ENCODE measurements around the gene SRPX2.

SRPX2 gene

GRCh38 chrX:100649550-100650356 lies 5.8 kb downstream of the SRPX2 start:
- FAIRE-seq = no peak
- DNase-seq (ENCODE audit: low spot score) = no peak

GRCh38 chrX:100650841-100651240 lies 6.8 kb downstream of the SRPX2 start:
- FAIRE-seq (no peak), DNase-seq (ENCODE audit: low spot score) (no peak)

- DNase-seq (ENCODE audit: low spot score) (no peak), FAIRE-seq (no peak)
These were observed 8.3 kb downstream of the SRPX2 start for GRCh38 chrX:100652266-100652665.

DNA sequence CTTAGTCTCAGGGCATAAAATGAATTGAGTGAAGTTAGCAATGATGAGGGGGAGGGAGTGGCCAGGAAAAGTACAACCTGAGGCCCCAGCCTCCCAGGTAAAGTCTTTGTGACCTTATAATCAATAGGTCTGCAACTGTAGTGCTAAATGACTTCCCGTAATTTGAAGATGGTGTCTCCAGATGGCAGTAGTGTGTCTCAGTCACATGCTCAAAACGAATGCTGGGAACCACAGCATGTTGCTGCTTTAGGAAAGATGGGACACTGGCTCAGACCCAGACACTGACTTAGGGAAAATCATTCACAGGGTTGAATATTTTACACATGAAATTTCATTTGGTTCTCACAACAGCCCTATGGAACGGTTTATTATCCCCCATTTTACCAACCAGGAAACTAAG lies 10.3 kb downstream of the SRPX2 start:
- FAIRE-seq (no peak), DNase-seq (ENCODE audit: low spot score) (no peak)

DNA sequence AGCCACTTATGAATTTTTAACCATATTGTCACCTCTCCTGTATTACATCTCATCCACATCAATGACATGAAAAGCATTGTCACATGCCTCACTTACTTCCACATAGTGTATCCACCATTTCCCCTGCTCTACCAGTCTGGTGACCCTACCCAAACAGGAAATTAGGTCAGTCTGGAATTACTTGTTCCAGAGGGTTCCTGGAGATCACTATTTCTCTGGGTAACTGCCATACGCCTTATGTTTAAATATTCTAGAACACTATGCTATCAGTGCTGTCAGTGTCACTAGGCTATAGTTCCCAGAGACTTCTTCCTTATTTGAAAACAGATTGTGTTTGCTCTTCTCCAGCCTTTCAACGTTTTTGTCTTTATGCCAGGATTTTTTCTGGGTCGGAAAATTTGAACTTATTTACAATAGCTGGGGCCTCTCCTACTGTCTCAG lies 15.0 kb downstream of the SRPX2 start:
- DNase-seq (ENCODE audit: low spot score) (no peak), FAIRE-seq (no peak)

GRCh38 chrX:100659431-100660137 lies 15.6 kb downstream of the SRPX2 start:
- no peak for DNase-seq (ENCODE audit: low spot score)
- no peak for FAIRE-seq

DNA sequence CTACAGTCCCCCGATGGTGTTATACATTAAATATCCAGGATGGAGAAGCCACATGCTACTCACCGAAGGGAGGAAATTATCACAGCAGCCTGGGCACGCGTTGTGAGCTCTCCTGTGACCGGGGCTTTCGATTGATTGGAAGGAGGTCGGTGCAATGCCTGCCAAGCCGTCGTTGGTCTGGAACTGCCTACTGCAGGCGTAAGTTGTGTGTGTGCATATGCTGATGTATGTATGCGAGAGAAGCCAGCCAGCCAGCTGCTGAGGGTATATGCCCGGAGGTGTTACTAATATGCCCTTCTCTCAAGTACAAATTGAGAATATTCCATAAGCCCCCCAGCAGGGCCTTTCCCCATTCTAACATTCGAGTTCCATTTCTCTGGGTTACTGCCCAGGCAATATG lies 18.2 kb downstream of the SRPX2 start:
- no peak for FAIRE-seq
- DNase-seq (ENCODE audit: low spot score) = no peak

DNA sequence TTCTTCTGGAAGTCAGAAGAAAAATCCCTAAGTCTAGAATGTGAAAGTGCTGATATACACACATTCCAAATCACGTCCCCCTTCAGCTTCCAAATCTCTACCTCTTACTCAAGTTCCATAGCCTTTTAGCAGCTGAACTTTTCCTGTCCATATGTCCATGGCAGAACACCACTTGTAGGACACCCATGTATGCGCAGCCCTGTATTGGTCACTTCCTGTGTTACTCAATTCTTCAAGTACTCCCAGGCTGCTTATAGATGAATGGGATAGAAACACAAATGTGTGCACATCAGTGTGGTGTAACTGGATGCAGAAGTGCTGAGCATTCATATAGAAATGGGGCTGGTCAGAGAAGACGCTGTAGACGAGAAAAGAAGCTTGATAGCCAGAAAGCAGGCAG lies 18.8 kb downstream of the SRPX2 start:
- no peak for DNase-seq (ENCODE audit: low spot score)
- FAIRE-seq = no peak

DNA sequence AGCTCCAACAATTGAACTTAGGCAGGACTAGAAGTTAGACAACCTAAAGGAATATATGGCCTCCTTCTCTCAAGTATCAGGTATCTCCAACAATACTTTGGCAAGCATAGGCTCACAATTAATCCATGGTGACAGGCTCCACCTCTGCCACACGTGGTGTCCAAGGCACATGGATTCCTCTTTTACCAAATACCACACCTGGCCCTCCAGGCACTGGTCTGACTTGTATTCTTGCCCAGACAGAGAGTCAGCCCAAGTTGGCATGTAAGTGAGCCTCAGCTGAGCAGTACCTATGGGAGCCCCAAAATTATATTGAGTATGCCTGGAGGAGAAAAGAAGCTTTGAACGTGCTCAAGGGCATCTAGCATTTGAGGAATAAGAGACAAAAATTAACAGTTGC lies 19.6 kb downstream of the SRPX2 start:
- DNase-seq (ENCODE audit: low spot score) (no peak), FAIRE-seq (no peak)

DNA sequence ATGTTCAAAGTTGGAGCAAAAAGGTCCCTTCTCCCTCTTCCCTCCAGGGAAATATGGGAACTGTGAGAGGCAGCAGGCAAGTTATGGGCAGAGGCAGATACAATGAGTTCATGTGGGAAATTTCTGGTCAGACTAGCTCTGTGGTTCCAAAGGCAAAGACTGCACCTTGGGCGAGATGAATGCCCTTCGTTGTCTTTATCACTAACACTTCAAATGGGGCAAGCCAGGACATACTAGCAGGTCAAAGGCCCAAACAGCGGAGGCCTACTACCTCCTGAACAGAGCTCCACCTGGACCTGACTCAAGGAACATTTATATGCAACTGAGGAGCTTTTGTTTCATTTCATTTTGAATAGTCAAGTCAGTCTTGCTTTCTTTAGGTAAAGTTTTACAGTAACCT lies 29.0 kb downstream of the SRPX2 start:
- DNase-seq (ENCODE audit: low spot score) = no peak
- FAIRE-seq = no peak

DNA sequence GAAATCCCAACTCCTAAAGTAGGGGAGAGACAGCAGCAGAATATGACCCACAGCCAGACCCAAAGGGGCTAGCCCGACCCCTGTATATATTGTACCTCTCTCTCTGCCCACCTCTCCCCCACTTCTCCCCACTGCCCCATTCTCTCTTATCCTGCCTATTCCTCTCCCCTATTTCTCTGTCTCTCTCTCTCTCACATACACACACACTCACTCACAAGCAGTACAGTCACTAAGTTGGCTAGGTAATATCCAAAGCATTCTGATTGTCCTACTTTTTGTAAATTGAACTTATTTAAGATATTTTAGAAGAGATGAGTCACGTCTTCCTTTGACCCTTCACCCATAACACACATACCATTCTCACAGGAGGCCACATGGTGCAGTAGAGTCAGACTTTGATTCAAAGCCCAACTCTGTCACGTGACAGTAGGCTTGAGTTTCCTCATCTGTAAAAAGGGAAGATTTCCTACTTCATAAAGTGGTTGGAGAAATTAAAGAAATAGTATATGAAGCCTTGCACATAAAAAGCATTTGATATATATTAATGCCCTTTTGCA lies 29.5 kb downstream of the SRPX2 start:
- no peak for FAIRE-seq
- DNase-seq (ENCODE audit: low spot score) = no peak

DNA sequence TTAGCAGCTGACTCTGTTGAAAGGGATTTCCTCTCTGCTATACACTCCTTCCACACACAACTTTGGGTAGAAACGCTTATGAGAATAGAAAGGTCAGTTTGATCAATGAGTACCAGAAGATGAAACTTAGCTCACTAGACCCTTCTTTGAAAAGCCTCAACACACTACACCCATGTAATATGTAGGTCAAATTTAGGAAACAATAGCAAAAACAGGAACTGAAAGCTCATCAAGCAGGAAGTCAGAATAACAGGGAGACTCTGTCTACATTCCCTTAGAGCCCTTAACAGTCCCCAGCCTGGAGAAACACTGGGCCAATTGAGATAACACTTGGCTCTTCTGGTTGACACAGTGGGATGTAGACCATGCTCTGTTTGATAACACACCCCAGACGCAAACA lies 30.7 kb downstream of the SRPX2 start:
- no peak for DNase-seq (ENCODE audit: low spot score)
- FAIRE-seq = no peak

DNA sequence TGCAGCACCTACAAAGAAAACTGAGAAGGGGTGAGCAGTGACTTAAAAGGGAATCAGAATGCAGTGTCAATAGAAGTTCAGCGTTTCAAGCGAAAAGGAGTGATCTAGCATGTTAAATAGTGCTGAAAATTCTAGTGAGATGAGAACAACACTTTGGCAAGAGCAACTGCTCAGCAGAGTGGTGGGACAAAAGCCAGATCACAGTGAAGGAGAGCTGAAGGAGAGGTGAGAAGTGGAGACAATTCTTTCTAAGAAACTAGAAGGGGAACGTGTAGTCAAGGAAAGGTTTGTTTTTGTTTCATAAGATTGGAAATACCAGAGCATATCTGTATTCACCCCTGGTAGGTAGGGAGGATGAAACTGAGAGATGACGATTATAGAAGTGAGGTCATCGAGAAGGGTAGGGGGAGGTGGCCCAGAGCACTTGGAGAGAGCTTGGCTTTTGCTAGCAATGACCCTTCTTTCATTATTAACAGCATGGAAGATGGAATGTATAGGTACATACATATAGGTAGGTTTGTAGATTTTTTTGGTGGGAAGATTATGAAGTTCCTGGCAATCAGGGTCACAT lies 33.7 kb downstream of the SRPX2 start:
- no peak for DNase-seq (ENCODE audit: low spot score)

GRCh38 chrX:100680756-100681155 lies 36.8 kb downstream of the SRPX2 start:
- DNase-seq (ENCODE audit: low spot score) = no peak
- FAIRE-seq = no peak

More for the DNA sequence above, 33.7 kb downstream of the SRPX2 start:
- no peak for FAIRE-seq

DNA sequence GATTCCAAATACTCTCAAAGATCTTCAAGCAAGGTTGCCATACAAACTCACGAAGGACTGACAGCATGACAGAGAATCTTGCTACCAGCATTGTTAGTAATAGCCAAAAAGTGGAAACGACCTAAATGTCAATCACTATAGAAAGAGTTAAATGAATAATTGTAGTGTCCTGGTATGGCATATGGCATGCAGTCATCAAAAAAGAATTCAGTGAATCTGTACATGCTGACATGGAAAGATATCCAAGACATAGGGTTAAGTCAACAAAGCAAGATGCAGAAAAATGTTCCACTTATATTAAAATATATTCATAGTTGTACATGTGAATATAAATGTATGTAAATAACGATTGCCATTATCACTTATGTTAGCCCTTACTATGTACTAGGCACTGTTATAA lies 37.6 kb downstream of the SRPX2 start:
- DNase-seq (ENCODE audit: low spot score) (no peak), FAIRE-seq (no peak)

- DNase-seq (ENCODE audit: low spot score) (no peak), FAIRE-seq (no peak)
These were observed 38.9 kb downstream of the SRPX2 start for GRCh38 chrX:100682939-100683338.

DNA sequence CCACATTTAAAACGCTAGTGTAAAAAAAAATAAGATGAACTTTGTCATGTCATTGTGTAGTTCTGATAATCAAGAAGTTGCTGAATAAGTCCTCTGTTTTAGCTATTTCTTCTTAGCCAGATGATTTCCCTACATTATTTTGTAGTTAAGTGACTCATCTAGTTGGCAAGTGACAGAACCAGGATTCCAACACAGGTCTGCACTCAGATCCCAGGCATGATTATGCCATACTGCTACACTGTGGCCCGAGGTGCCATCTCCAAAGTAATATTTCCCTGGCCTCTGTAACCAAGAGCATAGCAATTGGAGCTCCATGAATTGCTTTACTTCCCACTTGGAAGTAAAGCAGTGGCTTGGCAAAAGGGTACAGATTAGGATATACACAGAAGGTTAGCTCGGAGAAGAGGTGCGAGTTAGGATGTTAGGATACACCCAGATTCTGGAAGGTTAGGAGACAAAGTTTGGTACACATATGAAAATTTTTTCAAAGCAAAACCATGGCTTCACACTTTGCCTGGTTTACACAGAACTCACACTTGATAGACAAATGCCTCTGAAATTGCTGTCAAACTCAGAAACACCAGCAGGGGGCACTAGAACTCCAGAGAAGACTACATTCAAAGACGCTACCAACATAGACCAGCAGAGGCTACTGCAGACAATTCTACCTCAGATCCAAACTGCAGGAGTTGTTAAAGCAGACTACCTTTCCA lies 41.4 kb downstream of the SRPX2 start:
- FAIRE-seq = peak; percentile 85

GRCh38 chrX:100685997-100686305 lies 42.0 kb downstream of the SRPX2 start:
- DNase-seq (ENCODE audit: low spot score) (no peak), FAIRE-seq (no peak)

More for the DNA sequence above, 41.4 kb downstream of the SRPX2 start:
- peak; percentile 54 for DNase-seq (ENCODE audit: low spot score)

- DNase-seq (ENCODE audit: low spot score) = no peak
- FAIRE-seq = no peak
These were observed 43.1 kb downstream of the SRPX2 start for GRCh38 chrX:100687128-100687527.

- no peak for DNase-seq (ENCODE audit: low spot score)
- no peak for FAIRE-seq
These were observed 43.5 kb downstream of the SRPX2 start for GRCh38 chrX:100687546-100687945.

- DNase-seq (ENCODE audit: low spot score) = no peak
- no peak for FAIRE-seq
These were observed 51.3 kb downstream of the SRPX2 start for GRCh38 chrX:100695302-100695701.

GRCh38 chrX:100695991-100696390 lies 52.0 kb downstream of the SRPX2 start:
- no peak for DNase-seq (ENCODE audit: low spot score)
- no peak for FAIRE-seq
